BE2C (cell line): Measurements from ENCODE around the gene PCK1.

Experiments used
- DNase-seq: peaks from one replicate; pipeline ENCODE4 v3.0.0-alpha.2; 2020
- H3K27me3 ChIP-seq: fragments of 250-450 bp; sonication (Bioruptor Pico); 2 replicates; pipeline ENCODE4 v1.5.1; 2020; ENCODE audit warnings: mild to moderate bottlenecking
- H3K36me3 ChIP-seq: fragments of 250-450 bp; sonication (Bioruptor Pico); 2 replicates; pipeline ENCODE4 v1.5.1; 2020; ENCODE audit warnings: mild to moderate bottlenecking
- H3K4me1 ChIP-seq: fragments of 250-450 bp; sonication (Bioruptor Pico); 2 replicates; pipeline ENCODE4 v1.5.1; 2020
- H3K4me3 ChIP-seq: 2 replicates; pipeline ENCODE4 v1.5.1; 2011; ENCODE audit warnings: low read depth, low read length
- H3K9me3 ChIP-seq: fragments of 250-450 bp; sonication (Bioruptor Pico); 2 replicates; pipeline ENCODE4 v1.5.1; 2020
- CTCF ChIP-seq: IDR thresholded peaks from 2 replicates; pipeline ENCODE4 v1.5.1; 2012; ENCODE audit warnings: mild to moderate bottlenecking, low read depth, low read length

The PCK1 gene

GRCh38 chr20:57532104-57532503, 28.8 kb upstream of the PCK1 start:
- no peaks in the 10 kb centered on the region for H3K36me3 ChIP-seq
- no peaks in the 10 kb centered on the region; the same call in 1 of the 2 replicates for H3K9me3 ChIP-seq
- DNase-seq = no peak
- H3K4me3 ChIP-seq = no peak overlapping the region
- no peak for TF ChIP-seq CTCF
- H3K27me3 ChIP-seq = peaks cover 13% of the 10 kb centered on the region; the same call in 1 of the 2 replicates
- H3K4me1 ChIP-seq = no peaks in the 10 kb centered on the region

- Histone ChIP-seq H3K9me3 (no peaks in the 10 kb centered on the region; the same call in 1 of the 2 replicates), H3K36me3 (no peaks in the 10 kb centered on the region), H3K4me3 (no peak overlapping the region), H3K4me1 (no peaks in the 10 kb centered on the region), H3K27me3 (0 out of 2 replicates have a peak, but pooled peaks cover 6% of the 10 kb centered on the region)
- no peak for TF ChIP-seq CTCF
- DNase-seq = no peak
These were observed 25.6 kb upstream of the PCK1 start for GRCh38 chr20:57535297-57535696.

- no peak for DNase-seq
- Histone ChIP-seq H3K27me3 (0 out of 2 replicates have a peak, but pooled peaks cover 6% of the 10 kb centered on the region), H3K4me3 (no peak overlapping the region), H3K9me3 (no peaks in the 10 kb centered on the region; the same call in 1 of the 2 replicates), H3K36me3 (no peaks in the 10 kb centered on the region), H3K4me1 (no peaks in the 10 kb centered on the region)
- no peak for TF ChIP-seq CTCF
These were observed 24.7 kb upstream of the PCK1 start for GRCh38 chr20:57536120-57536708.

- Histone ChIP-seq H3K36me3 (no peaks in the 10 kb centered on the region), H3K4me3 (no peak overlapping the region), H3K4me1 (no peaks in the 10 kb centered on the region), H3K27me3 (peaks cover 10% of the 10 kb centered on the region; the same call in 1 of the 2 replicates), H3K9me3 (no peaks in the 10 kb centered on the region; the same call in 1 of the 2 replicates)
- no peak for DNase-seq
- TF ChIP-seq CTCF = no peak
These were observed 23.9 kb upstream of the PCK1 start for GRCh38 chr20:57536771-57537724.

- peaks cover 10% of the 10 kb centered on the region for H3K27me3 ChIP-seq
- no peak for TF ChIP-seq CTCF
- H3K9me3 ChIP-seq = no peaks in the 10 kb centered on the region; the same call in 1 of the 2 replicates
- no peak for DNase-seq
- H3K36me3 ChIP-seq = no peaks in the 10 kb centered on the region
- no peak overlapping the region for H3K4me3 ChIP-seq
- H3K4me1 ChIP-seq = no peaks in the 10 kb centered on the region
These were observed 23.1 kb upstream of the PCK1 start for GRCh38 chr20:57537822-57538221.
